ENCODE results near the gene LRR1. TPM values are rescaled to one million over a fixed set of nuclear protein-coding genes. Genes with fewer than 3 reads are reported as not detected.

LRR1 gene
- total and polyA plus RNA-seq, 9 of the 15 experiments (the other 6 are each of a cell fraction or from before 2014, with no cell fraction given), result 26.5 to 58.1 (median 31.8) TPM

- TF ChIP-seq TCF7L2 (IDR thresholded peaks at IDR 0.05; ENCODE audit: low read depth, low read length), result no peak
- TF ChIP-seq ZNF263 (CRISPR knock-in tag; IDR thresholded peaks at IDR 0.05; ENCODE audit: borderline replicate concordance), result no peak
- no peak for TF ChIP-seq SIRT6 (IDR thresholded peaks at IDR 0.05; ENCODE audit: low read depth, low read length)
- TF ChIP-seq ETV5 (CRISPR knock-in tag; IDR thresholded peaks at IDR 0.05; ENCODE audit: low read depth), result no peak
- TF ChIP-seq ARID3B (CRISPR knock-in tag; IDR thresholded peaks at IDR 0.05; ENCODE audit: borderline replicate concordance), result no peak
- no peak for TF ChIP-seq HSF4 (CRISPR knock-in tag; IDR thresholded peaks at IDR 0.05; ENCODE audit: borderline replicate concordance)
- no peak for TF ChIP-seq ZNF436 (CRISPR knock-in tag; IDR thresholded peaks at IDR 0.05)
- no peak for TF ChIP-seq BDP1 (IDR thresholded peaks at IDR 0.05; ENCODE audit: insufficient read depth, insufficient read length)
- no peak for TF ChIP-seq ZNF277 (CRISPR knock-in tag; IDR thresholded peaks at IDR 0.05; ENCODE audit: borderline replicate concordance)
- no peak for TF ChIP-seq CEBPB (tag; IDR thresholded peaks at IDR 0.05)
- TF ChIP-seq IRF1 (CRISPR knock-in tag; IDR thresholded peaks at IDR 0.05; ENCODE audit: borderline replicate concordance), result no peak
- no peak for TF ChIP-seq SOX6 (IDR thresholded peaks at IDR 0.05)
- no peak for TF ChIP-seq EP300 (IDR thresholded peaks at IDR 0.05; ENCODE audit: low read length)
- TF ChIP-seq ZC3H4 (CRISPR knock-in tag; IDR thresholded peaks at IDR 0.05; ENCODE audit: borderline replicate concordance), result no peak
Observed at GRCh38 chr14:49549446-49549845, 49.3 kb upstream of the LRR1 start (continued).

All from K562 (cell line).